H1 (cell line): Measurements from ENCODE around the gene PDCD7. TPM values are rescaled to one million over a fixed set of nuclear protein-coding genes. Genes with fewer than 3 reads are reported as not detected.

Experiments
- CBX8 ChIP-seq: fragments of 300-800, 300-1000 bp; sonication (generic); IDR thresholded peaks from 2 replicates; pipeline ENCODE4 v1.7.1; 2016; ENCODE audit warnings: low read depth, low read length, borderline replicate concordance
- CHD2 ChIP-seq: IDR thresholded peaks from 2 replicates; pipeline ENCODE4 v1.6.1; 2012; ENCODE audit warnings: low read length, improper control_type of control experiment
- CREB1 ChIP-seq: IDR thresholded peaks from 2 replicates; pipeline ENCODE4 v1.6.1; 2012; ENCODE audit warnings: inconsistent platforms
- CTBP2 ChIP-seq: IDR thresholded peaks from 2 replicates; pipeline ENCODE4 v1.7.0; 2011; ENCODE audit warnings: borderline replicate concordance, mild to moderate bottlenecking, moderate library complexity, mixed read lengths, low read length; ENCODE audit not compliant: insufficient read depth, insufficient read length
- EGR1 ChIP-seq: IDR thresholded peaks from 2 replicates; pipeline ENCODE4 v1.6.1; 2011; ENCODE audit warnings: low read depth, low read length, borderline replicate concordance
- EZH2 ChIP-seq: fragments of 200-600 bp; sonication (generic); IDR thresholded peaks from 2 replicates; pipeline ENCODE4 v1.7.1; 2012; ENCODE audit warnings: low read depth, mild to moderate bottlenecking, moderate library complexity, low read length, inconsistent platforms; ENCODE audit not compliant: severe bottlenecking
- FOSL1 ChIP-seq: IDR thresholded peaks from 2 replicates; pipeline ENCODE4 v1.6.1; 2011; ENCODE audit warnings: mild to moderate bottlenecking, low read depth, low read length, moderate library complexity; ENCODE audit not compliant: insufficient read depth
- HDAC2 ChIP-seq, 2 experiments: fragments of 300-600 bp in 1 of 2; sonication (generic) in 1 of 2; IDR thresholded peaks; 2 replicates each; pipeline ENCODE4 v1.6.1; 2011 to 2012; ENCODE audit warnings: low read depth in 2 of 2, low read length in 2 of 2, mild to moderate bottlenecking in 2 of 2, moderate library complexity in 2 of 2, borderline replicate concordance in 1 of 2, inconsistent platforms in 1 of 2
- JUN ChIP-seq: IDR thresholded peaks from 2 replicates; pipeline ENCODE4 v1.6.1; 2011; ENCODE audit warnings: low read depth, mild to moderate bottlenecking, improper control_type of control experiment, low read length
- KDM4A ChIP-seq: IDR thresholded peaks from one replicate; pipeline ENCODE4 v1.7.1; 2012; ENCODE audit warnings: low read depth, mild to moderate bottlenecking, moderate library complexity, low read length, inconsistent platforms; ENCODE audit not compliant: severe bottlenecking
- NRF1 ChIP-seq: IDR thresholded peaks from 2 replicates; pipeline ENCODE4 v1.6.1; 2011; ENCODE audit warnings: mild to moderate bottlenecking, low read depth, low read length, improper control_type of control experiment
- POLR2A ChIP-seq, 2 experiments: IDR thresholded peaks; 1 replicate in 1 of 2; 2 replicates in 1 of 2; pipeline ENCODE4 v1.6.1; 2011; ENCODE audit warnings: low read depth in 2 of 2, low read length in 2 of 2, mild to moderate bottlenecking in 2 of 2; ENCODE audit errors: control extremely low read depth in 1 of 2
- POLR2AphosphoS5 ChIP-seq: IDR thresholded peaks from 2 replicates; pipeline ENCODE4 v1.6.1; 2011; ENCODE audit warnings: low read depth, low read length
- RAD21 ChIP-seq, 2 experiments: IDR thresholded peaks in 1 of 2; conservative IDR thresholded peaks in 1 of 2; 2 replicates each; pipeline ENCODE4 v1.6.1; 2011; ENCODE audit warnings: low read depth in 2 of 2, low read length in 2 of 2, improper control_type of control experiment in 1 of 2, inconsistent platforms in 1 of 2, mild to moderate bottlenecking in 1 of 2, moderate library complexity in 1 of 2
- RFX5 ChIP-seq: IDR thresholded peaks from 2 replicates; pipeline ENCODE4 v1.6.1; 2011; ENCODE audit warnings: low read depth, low read length, improper control_type of control experiment, borderline replicate concordance
- SIX5 ChIP-seq: IDR thresholded peaks from 2 replicates; pipeline ENCODE4 v1.6.1; 2011; ENCODE audit warnings: mild to moderate bottlenecking, low read depth, low read length
- SP1 ChIP-seq: IDR thresholded peaks from 2 replicates; pipeline ENCODE4 v1.6.1; 2011; ENCODE audit warnings: low read depth, low read length
- SP2 ChIP-seq: IDR thresholded peaks from 2 replicates; pipeline ENCODE4 v1.6.1; 2012; ENCODE audit warnings: mild to moderate bottlenecking, low read length, inconsistent platforms
- SRF ChIP-seq: IDR thresholded peaks from 2 replicates; pipeline ENCODE4 v1.6.1; 2011; ENCODE audit warnings: mild to moderate bottlenecking, low read depth, low read length, moderate library complexity
- TAF1 ChIP-seq: IDR thresholded peaks from 2 replicates; pipeline ENCODE4 v1.6.1; 2011; ENCODE audit warnings: mild to moderate bottlenecking, low read depth, low read length
- TAF7 ChIP-seq: optimal IDR thresholded peaks from 2 replicates; pipeline ENCODE3; 2011; ENCODE audit warnings: low read depth, mild to moderate bottlenecking, inconsistent platforms, low read length, moderate library complexity, borderline replicate concordance
- TBP ChIP-seq: IDR thresholded peaks from 2 replicates; pipeline ENCODE4 v1.6.1; 2011; ENCODE audit warnings: low read depth, low read length, improper control_type of control experiment
- TCF12 ChIP-seq: IDR thresholded peaks from 2 replicates; pipeline ENCODE4 v1.6.1; 2011; ENCODE audit warnings: low read depth, mild to moderate bottlenecking, low read length
- TEAD4 ChIP-seq: IDR thresholded peaks from 2 replicates; pipeline ENCODE4 v1.6.1; 2012; ENCODE audit warnings: low read depth, low read length, inconsistent platforms, mixed read lengths
- YY1 ChIP-seq: IDR thresholded peaks from 2 replicates; pipeline ENCODE4 v1.6.1; 2011; ENCODE audit warnings: low read depth, mild to moderate bottlenecking, low read length
- polyA plus RNA-seq, 7 experiments: library from polyadenylated mRNA; depleted of rRNA in 3 of 7; stranded (reverse) in 5 of 7; unstranded in 2 of 7; fragments of >200 nt in 5 of 7; fragments of 200-250 nt in 2 of 7; gene quantifications; 1 replicate in 5 of 7; 2 replicates in 1 of 7; 4 replicates in 1 of 7; pipeline versions ENCODE4 v1.2.1 to v1.2.3, GENCODE V29; 2011 to 2013; ENCODE audit warnings: missing spikeins in 2 of 7, mixed read lengths in 2 of 7
- total RNA-seq: library from RNA; stranded (reverse); fragmentation: NEBNext Ultra II Directional; extraction: Animal tissue kit (Norgen Biotek cat#: 25700); gene quantifications from 2 replicates; pipeline ENCODE4 v1.2.1, GENCODE V29; 2021
- TF ChIP-seq, protein P1 (sequence below): IDR thresholded peaks from 2 replicates; pipeline ENCODE4 v1.6.1; 2012; ENCODE audit warnings: inconsistent platforms

Gene PDCD7
- total and polyA plus RNA-seq, 2 of the 8 experiments (the other 6 are each of a cell fraction or from before 2014, with no cell fraction given), result 11.5 to 25.6 TPM

GRCh38 chr15:65132878-65133547 is 595 bp downstream of the PDCD7 start (continued):
- TF ChIP-seq TAF1 (0 out of 2 replicates have a peak, but pooled peaks have one; percentile 14), TEAD4 (no peak), KDM4A (peak; percentile 80), CTBP2 (no peak), CBX8 (no peak), TBP (peak; percentile 28; the same call in 1 of the 2 replicates), CREB1 (no peak), TCF12 (no peak), CHD2 (peak; percentile 77), SP2 (no peak), EZH2 (no peak), HDAC2 (IDR thresholded peaks at IDR 0.05; ENCODE audit: borderline replicate concordance in 1 of 2, low read depth in 2 of 2, low read length in 2 of 2) (0 out of 4 replicates have a peak, but pooled peaks of 1 of the 2 experiments have one; percentile 10), RAD21 (IDR thresholded peaks at IDR 0.05 in 1 of 2, conservative IDR thresholded peaks at IDR 0.05 in 1 of 2; ENCODE audit: low read depth in 2 of 2, low read length in 2 of 2) (no peak), NRF1 (0 out of 2 replicates have a peak, but pooled peaks have one; percentile 17), RFX5 (no peak), FOSL1 (no peak), SIX5 (no peak), EGR1 (no peak), YY1 (no peak), JUN (no peak), POLR2A (IDR thresholded peaks at IDR 0.05; ENCODE audit: control extremely low read depth in 1 of 2, low read depth in 2 of 2, low read length in 2 of 2) (no peak), SP1 (no peak), POLR2AphosphoS5 (no peak), TAF7 (no peak), SRF (no peak)
- TF ChIP-seq, protein P1, sequence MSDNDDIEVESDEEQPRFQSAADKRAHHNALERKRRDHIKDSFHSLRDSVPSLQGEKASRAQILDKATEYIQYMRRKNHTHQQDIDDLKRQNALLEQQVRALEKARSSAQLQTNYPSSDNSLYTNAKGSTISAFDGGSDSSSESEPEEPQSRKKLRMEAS, result peak; percentile 76; the same call in 1 of the 2 replicates
